Retinal pigment epithelial cell (primary cell): Measurements from ENCODE around the gene MVK.

ENCODE experiments used
- DNase-seq: peaks from one replicate; pipeline ENCODE4 v3.0.0-alpha.2; 2010; ENCODE audit warnings: low read depth
- H3K4me3 ChIP-seq: 2 replicates; pipeline ENCODE4 v1.5.1; 2011; ENCODE audit warnings: mild to moderate bottlenecking, low read length, control low read depth, moderate library complexity
- CTCF ChIP-seq: conservative IDR thresholded peaks from 2 replicates; pipeline ENCODE4 v1.5.1; 2011; ENCODE audit warnings: low read depth, low read length, control low read depth, inconsistent platforms

Gene MVK

GRCh38 chr12:109587921-109588320, 14.3 kb downstream of the MVK start:
- H3K4me3 ChIP-seq = no peak overlapping the region
- no peak for TF ChIP-seq CTCF
- DNase-seq = no peak

DNA sequence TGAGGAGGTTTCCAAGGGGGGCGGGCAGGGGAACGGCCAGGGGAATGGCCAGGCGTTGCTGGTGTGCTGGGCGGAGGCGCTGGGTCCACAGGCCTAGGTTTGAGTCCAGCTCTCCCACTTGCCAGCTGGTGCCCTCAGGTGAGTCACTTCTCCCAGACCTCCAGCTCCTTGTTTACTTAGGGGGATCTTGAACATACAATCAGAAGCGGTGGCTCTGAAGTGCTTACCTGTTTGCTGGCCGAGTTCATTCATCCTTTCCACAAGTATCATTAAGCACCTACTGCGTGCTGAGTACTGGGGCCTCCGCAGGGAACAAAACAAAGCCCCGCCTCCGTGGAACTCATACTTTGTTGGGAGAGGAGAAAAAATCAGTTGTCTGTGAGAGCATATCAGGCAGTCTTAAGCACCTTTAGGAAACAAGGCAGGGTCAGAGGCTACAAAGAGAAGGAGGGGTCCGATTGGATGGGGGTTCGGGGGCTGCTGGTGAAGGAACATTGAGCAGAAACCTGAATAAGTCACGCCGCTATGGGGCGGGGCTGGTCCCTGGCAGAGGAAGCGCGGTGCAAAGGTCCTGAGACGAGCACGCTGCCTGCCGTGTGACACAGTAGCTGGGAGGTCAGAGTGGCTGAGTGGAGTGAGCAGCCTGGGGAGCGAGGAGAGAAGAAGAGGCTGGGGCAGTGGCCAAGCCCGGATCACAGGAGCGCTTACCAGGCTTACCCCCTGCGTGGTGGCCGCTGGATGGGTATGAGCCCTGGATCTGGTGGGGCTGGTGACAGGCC, 15.1 kb downstream of the MVK start:
- no peak overlapping the region for H3K4me3 ChIP-seq
- no peak for DNase-seq
- TF ChIP-seq CTCF = no peak

GRCh38 chr12:109589240-109589590, 15.6 kb downstream of the MVK start:
- H3K4me3 ChIP-seq = no peak overlapping the region
- no peak for TF ChIP-seq CTCF
- DNase-seq = no peak

DNA sequence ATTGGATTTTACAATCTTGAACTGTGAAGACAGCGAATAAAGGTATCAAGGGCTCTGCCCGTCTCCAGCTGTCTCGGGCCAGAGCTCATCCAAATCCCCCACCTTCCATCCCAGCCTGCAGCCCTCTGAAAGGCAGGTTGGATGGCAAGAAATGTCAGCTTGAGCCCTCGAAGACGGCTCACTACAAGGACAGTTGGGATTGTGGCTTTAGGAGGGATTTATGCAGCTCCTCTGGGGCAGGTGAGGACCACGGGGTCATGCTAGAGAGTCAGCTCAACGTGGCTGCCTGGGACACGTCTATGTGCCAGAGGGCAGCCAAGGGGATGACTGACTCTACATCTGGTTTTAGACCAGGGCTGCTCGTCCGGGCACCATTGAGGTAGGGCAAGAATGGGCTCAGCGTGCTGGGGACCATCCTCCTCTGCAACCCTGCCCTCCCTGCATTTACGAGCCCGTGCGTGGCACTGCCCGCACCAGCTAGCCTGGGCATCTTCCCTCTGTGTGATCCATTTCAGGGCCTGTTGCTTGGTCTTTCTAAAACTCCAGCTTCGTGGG, 16.2 kb downstream of the MVK start:
- H3K4me3 ChIP-seq = no peak overlapping the region
- TF ChIP-seq CTCF = no peak
- DNase-seq = no peak

GRCh38 chr12:109590566-109590965, 17.0 kb downstream of the MVK start:
- no peak for TF ChIP-seq CTCF
- H3K4me3 ChIP-seq = no peak overlapping the region
- DNase-seq = no peak

- TF ChIP-seq CTCF = no peak
- no peak overlapping the region for H3K4me3 ChIP-seq
- no peak for DNase-seq
Measured at GRCh38 chr12:109591041-109591440, 17.4 kb downstream of the MVK start.
